ENCODE measurements around the gene GPR39.

DNA sequence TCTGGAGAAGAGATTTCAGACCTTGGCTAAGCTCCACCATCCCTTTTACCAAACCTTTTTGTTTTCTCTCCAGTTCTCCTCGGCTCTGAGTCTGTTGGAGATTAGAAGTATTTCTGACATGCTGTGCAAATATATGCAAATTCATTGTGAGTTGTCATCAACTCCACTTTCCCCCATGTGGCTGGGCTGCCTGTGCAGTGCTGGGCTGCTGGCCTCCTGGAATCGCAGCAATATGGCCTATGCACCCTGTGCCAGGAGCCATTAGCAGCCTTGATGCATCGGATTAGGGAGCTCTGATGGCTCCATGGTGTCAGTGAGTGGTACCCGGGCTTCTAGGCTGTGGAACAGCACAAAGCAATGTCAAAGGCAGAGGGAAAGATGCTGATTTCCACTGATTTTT, 80.0 kb downstream of the GPR39 start:
- no peak for TF ChIP-seq POLR2A (IDR thresholded peaks at IDR 0.05)
- no peak for TF ChIP-seq CTCF (IDR thresholded peaks at IDR 0.05)
- TF ChIP-seq EP300 (IDR thresholded peaks at IDR 0.05) = no peak

Measured in tibial nerve (tissue), 4 donors.